NCI-H82 (cell line): Measurements from ENCODE around the gene TP53I11.

Experiments used
- DNase-seq: peaks from one replicate; lab custom pipeline; 2025; lab: John Stamatoyannopoulos, UW

Gene TP53I11

DNA sequence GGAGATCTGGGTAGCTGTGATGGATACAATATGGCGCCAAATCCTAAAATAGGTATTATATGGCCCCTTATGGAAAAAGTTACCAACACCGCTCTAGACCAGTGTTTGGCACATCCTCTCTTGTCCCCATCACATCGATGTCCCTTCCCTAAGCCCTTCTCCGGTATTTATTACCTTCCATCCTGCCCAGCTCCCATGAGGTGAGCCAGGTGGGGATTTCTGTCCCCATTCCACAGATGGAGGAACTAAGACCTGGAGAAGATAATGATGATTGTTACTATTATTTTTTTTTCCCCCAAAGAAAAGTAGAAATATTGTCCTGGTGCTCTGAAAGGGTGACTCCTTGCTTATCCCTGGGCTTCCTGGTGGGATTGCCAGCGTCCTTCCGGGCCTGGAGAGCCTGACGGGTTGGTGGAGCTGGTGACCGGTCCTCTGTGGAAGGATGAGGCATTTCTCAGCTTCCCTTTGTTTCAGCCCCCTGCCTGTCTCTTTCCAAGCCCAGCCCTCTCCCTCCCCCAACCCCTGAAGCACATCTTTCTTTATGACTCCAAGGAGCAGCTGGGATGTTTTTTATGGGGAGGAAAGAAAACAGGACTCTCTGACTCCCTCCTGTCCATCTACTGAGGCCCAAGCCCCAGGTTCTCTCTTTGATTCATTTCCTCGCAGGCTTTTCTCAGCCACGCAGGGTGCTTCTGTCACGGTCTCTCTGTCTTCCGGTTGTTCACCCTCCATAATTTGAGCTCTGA lies 65.4 kb downstream of the TP53I11 start:
- DNase-seq: no peak

DNA sequence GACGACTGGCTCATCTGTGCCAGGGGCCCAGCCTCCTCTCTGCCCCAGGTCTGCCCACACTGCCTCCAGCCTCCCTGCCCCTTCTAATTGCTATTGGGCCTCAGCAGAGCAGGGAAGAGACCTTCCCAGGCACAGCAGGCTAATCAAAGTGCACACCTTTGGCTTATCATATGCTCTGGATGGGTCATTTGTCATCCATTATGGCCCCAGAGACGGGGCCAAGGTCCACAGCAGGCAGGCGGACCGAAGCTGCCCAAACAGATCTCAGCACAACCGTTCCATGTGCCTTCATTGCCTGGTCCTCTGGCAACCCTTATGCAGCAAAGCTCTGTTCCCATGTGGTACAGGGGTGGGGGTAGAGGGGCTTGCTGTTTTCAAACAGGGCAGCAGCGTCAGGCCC lies 66.6 kb downstream of the TP53I11 start:
- DNase-seq: no peak

DNA sequence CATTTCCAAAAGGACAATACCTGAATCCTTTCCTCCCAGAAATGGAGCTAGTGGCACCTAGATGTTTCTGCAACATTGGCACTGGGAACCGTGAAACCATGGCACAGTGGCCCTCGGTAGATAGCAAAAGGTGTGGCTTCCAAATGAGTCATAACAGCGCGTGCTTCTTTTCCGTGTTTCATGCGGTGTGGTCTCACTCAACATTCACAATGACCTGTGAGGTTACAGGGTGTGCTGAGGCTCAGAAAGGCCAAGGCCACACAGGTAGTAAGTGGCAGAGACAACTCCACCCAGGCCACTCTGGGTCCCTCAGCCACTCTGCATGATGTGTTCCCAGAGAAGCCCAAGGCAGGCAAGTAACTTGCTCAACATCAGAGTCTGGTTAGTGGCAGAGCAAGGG lies 67.4 kb downstream of the TP53I11 start:
- DNase-seq: no peak
